Heart left ventricle (tissue), 13 donors: ENCODE results near the gene TNS3.

Experiments
- POLR2A ChIP-seq, 2 donors: fragments of 450-650 bp; IDR thresholded peaks; one replicate each; pipeline ENCODE4 v1.6.1; 2017; ENCODE audit warnings: antibody characterized with exemption in 2 of 2, mild to moderate bottlenecking in 2 of 2, moderate library complexity in 2 of 2
- TF ChIP-seq, protein P1 (sequence below), 12 donors: fragments of 200-600 bp; sonication (generic) in 4 of 12; IDR thresholded peaks; one replicate each; pipeline versions ENCODE4 v1.5.0 to v1.8.0; 2018 to 2022; ENCODE audit warnings: antibody characterized with exemption in 12 of 12, mild to moderate bottlenecking in 5 of 12
- donor health status: ischemic (EF 13 %, LVEDD 7.1; RV severe dilation, severe dysfunction).
- donor health status: DM: no; HTN: yes; CAD: no.
- donor health status: DM: no; HTN: no; CAD: no.
- donor health status: ischemic (EF 25% LVEDD 6.9; RV normal size, moderate dysfunction).
- donor health status: ischemic (EF 25% LVEDD 5.7; RV mildly dilated, moderate dysfunction).
- donor health status: ischemic (EF 35%, LVEDD 5.7; RV mildly dilated, moderate dysfunction).
- donor health status: nonischemic (EF 11% LVEDD 7.7; RV severe dilation, severe dysfunction).
- donor health status: DM: yes; HTN: yes; CAD: no.
- donor health status: PGD.
- donor health status: ischemic (EF 29% LVEDD 5.4; RV normal size, mild dysfunction).
- donor health status: nonischemic (EF 23%, LVEDD 6.1; RV moderate dilation, normal function).

DNA sequence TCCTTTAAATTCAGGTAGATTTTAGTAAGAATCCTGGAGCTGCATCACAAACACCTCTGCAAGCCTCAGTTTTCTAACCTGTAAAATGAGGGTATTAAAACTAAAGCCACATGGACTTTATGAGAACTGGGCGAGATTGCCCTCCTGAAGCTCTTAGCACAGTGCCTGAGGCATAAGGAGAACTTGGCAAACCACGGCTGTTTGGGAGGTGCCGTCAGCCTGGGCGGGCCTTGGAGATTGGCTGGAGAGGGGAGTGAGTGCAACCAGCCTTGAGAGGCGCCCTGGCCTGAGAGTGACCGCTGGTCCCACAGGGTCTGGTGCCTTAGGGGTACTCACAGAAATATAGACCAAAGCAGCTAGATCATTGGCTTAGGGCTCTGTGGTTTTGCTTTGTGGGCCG lies 5.4 kb upstream of the TNS3 start:
- TF ChIP-seq, protein P1, sequence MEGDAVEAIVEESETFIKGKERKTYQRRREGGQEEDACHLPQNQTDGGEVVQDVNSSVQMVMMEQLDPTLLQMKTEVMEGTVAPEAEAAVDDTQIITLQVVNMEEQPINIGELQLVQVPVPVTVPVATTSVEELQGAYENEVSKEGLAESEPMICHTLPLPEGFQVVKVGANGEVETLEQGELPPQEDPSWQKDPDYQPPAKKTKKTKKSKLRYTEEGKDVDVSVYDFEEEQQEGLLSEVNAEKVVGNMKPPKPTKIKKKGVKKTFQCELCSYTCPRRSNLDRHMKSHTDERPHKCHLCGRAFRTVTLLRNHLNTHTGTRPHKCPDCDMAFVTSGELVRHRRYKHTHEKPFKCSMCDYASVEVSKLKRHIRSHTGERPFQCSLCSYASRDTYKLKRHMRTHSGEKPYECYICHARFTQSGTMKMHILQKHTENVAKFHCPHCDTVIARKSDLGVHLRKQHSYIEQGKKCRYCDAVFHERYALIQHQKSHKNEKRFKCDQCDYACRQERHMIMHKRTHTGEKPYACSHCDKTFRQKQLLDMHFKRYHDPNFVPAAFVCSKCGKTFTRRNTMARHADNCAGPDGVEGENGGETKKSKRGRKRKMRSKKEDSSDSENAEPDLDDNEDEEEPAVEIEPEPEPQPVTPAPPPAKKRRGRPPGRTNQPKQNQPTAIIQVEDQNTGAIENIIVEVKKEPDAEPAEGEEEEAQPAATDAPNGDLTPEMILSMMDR (IDR thresholded peaks at IDR 0.05), result no peak
- no peak for TF ChIP-seq POLR2A (IDR thresholded peaks at IDR 0.05)
